K562 (cell line): ENCODE measurements around the gene TECPR2. TPM values are rescaled to one million over a fixed set of nuclear protein-coding genes. Genes with fewer than 3 reads are reported as not detected.

ENCODE experiments used
- ATAC-seq: fragments of 200-7000 bp; cut with Tn5 transposase; 3 replicates; pipeline ENCODE4 v1.9.1; 2020; ENCODE audit warnings: moderate library complexity
- BruUV-seq: library from RNA; stranded (reverse); fragments of 400-500 nt; replicated peaks from 2 replicates; lab custom pipeline; 2021; lab: Mats Ljungman, UMichigan
- CTCF ChIA-PET: fragments of 300-600 bp; formaldehyde crosslinking; extraction: SDS; loops from one replicate; lab custom pipeline; 2021; ENCODE audit warnings: low intra/inter-chr PET ratio; lab: Yijun Ruan, JAX
- POLR2A ChIA-PET: fragments of 300-600, 350-650 bp; sonication (Branson Sonifier 250); formaldehyde crosslinking; extraction: SDS; loops from one replicate; lab custom pipeline; 2021; ENCODE audit warnings: antibody characterized with exemption, inconsistent platforms; lab: Yijun Ruan, JAX
- DNase-seq, 4 experiments: peaks; one replicate each; pipeline versions ENCODE4 v3.0.0 to v3.0.0-alpha.2; 2011 to 2018; ENCODE audit warnings: low spot score in 3 of 4, mixed read lengths in 3 of 4; ENCODE audit errors: extremely low read depth in 1 of 4
- FAIRE-seq: peaks from 2 replicates; lab custom pipeline; 2011; peaks lifted over from hg19 to GRCh38; lab: Jason Lieb, UNC
- H2AFZ ChIP-seq: 2 replicates; pipeline ENCODE4 v1.6.0; 2011; ENCODE audit warnings: low read depth, low read length, control low read depth, inconsistent platforms
- H3K27ac ChIP-seq: fragments of 200-600 bp; 3 replicates; pipeline ENCODE4 v1.8.0; 2011; ENCODE audit warnings: low read depth, mild to moderate bottlenecking, control low read depth, inconsistent platforms, low read length, moderate library complexity, mixed read lengths; ENCODE audit errors: extremely low read depth
- H3K27me3 ChIP-seq, 2 experiments: fragments of 300-600 bp in 1 of 2; 2 replicates in 1 of 2; 3 replicates in 1 of 2; pipeline versions ENCODE4 v1.6.0 to v1.8.0; 2011; ENCODE audit warnings: inconsistent platforms in 2 of 2, low read length in 2 of 2, mild to moderate bottlenecking in 1 of 2, mixed read lengths in 1 of 2, moderate library complexity in 1 of 2; ENCODE audit not compliant: control insufficient read depth in 2 of 2, insufficient read depth in 2 of 2
- H3K36me3 ChIP-seq: fragments of 300-600 bp; 3 replicates; pipeline ENCODE4 v1.8.0; 2011; ENCODE audit warnings: mild to moderate bottlenecking, low read length, inconsistent platforms; ENCODE audit not compliant: control insufficient read depth, insufficient read depth
- H3K4me1 ChIP-seq, 2 experiments: fragments of 200-600 bp in 1 of 2; replicated peaks in 1 of 2; 2 replicates in 1 of 2; 3 replicates in 1 of 2; pipeline versions ENCODE4 v1.5.1 to v1.8.0; 2011; ENCODE audit warnings: inconsistent platforms in 2 of 2, low read length in 2 of 2, mild to moderate bottlenecking in 1 of 2, mixed read lengths in 1 of 2, moderate library complexity in 1 of 2; ENCODE audit not compliant: control insufficient read depth in 2 of 2, insufficient read depth in 2 of 2
- H3K4me2 ChIP-seq: 2 replicates; pipeline ENCODE4 v1.6.1; 2011; ENCODE audit warnings: low read length, control low read depth, inconsistent platforms, mixed read lengths; ENCODE audit not compliant: insufficient read depth
- H3K4me3 ChIP-seq: fragments of 200-600 bp; sonication (generic), shearing (Covaris generic); 2 replicates; pipeline ENCODE4 v1.5.1; 2016; ENCODE audit warnings: control low read depth, inconsistent platforms
- H3K79me2 ChIP-seq: fragments of 200-600 bp; 3 replicates; pipeline ENCODE4 v1.8.0; 2011; ENCODE audit warnings: low read length, inconsistent platforms; ENCODE audit not compliant: control insufficient read depth, insufficient read depth
- H3K9ac ChIP-seq, 2 experiments: 2 replicates each; pipeline versions ENCODE4 v1.6.0 to v1.6.1; 2011; ENCODE audit warnings: low read depth in 2 of 2, low read length in 2 of 2, control low read depth in 1 of 2, inconsistent platforms in 1 of 2, mild to moderate bottlenecking in 1 of 2, mixed read lengths in 1 of 2; ENCODE audit not compliant: insufficient read depth in 1 of 2
- H3K9me1 ChIP-seq: one replicate; pipeline ENCODE4 v1.6.0; 2011; ENCODE audit warnings: inconsistent platforms, mild to moderate bottlenecking, low read length, moderate library complexity; ENCODE audit not compliant: control insufficient read depth, insufficient read depth
- H3K9me3 ChIP-seq: replicated peaks from 2 replicates; pipeline ENCODE4 v1.5.1; 2011; ENCODE audit warnings: low read depth, low read length, inconsistent platforms; ENCODE audit not compliant: control insufficient read depth, insufficient read depth
- H4K20me1 ChIP-seq: replicated peaks from 2 replicates; pipeline ENCODE4 v1.6.1; 2011; ENCODE audit warnings: low read length, inconsistent platforms, mixed read lengths; ENCODE audit not compliant: control insufficient read depth, insufficient read depth
- ESRRB ChIP-seq: fragments of 250-450 bp; sonication (Bioruptor Pico); IDR thresholded peaks from 2 replicates; pipeline ENCODE4 v1.5.0; 2020; ENCODE audit warnings: mild to moderate bottlenecking, moderate library complexity, borderline replicate concordance
- HDGF ChIP-seq: fragments of 450-650 bp; IDR thresholded peaks from 2 replicates; pipeline ENCODE4 v1.6.1; 2016
- HMBOX1 ChIP-seq: sonication (generic); IDR thresholded peaks from 2 replicates; pipeline ENCODE4 v1.6.1; 2016
- KAT8 ChIP-seq: fragments of 450-650 bp; IDR thresholded peaks from 2 replicates; pipeline ENCODE4 v1.6.1; 2016; ENCODE audit warnings: low read depth, mild to moderate bottlenecking
- KDM2B ChIP-seq: fragments of 250-450 bp; sonication (Bioruptor Pico); IDR thresholded peaks from 2 replicates; pipeline ENCODE4 v1.8.0; 2021; ENCODE audit warnings: mild to moderate bottlenecking, moderate library complexity
- NONO ChIP-seq, 2 experiments: fragments of 200-400 bp in 1 of 2; fragments of 450-650 bp in 1 of 2; formaldehyde crosslinking in 1 of 2; IDR thresholded peaks; 2 replicates each; pipeline ENCODE4 v1.6.1; 2017; ENCODE audit warnings: low read depth in 2 of 2, mild to moderate bottlenecking in 2 of 2, moderate library complexity in 2 of 2, low read length in 1 of 2
- PKNOX1 ChIP-seq: fragments of 450-650 bp; IDR thresholded peaks from 2 replicates; pipeline ENCODE4 v1.6.1; 2016
- RREB1 ChIP-seq: fragments of 250-450 bp; sonication (Bioruptor Pico); IDR thresholded peaks from 2 replicates; pipeline ENCODE4 v1.4.0; 2020
- U2AF1 ChIP-seq: fragments of 200-400 bp; formaldehyde crosslinking; optimal IDR thresholded peaks from 2 replicates; pipeline ENCODE3; 2017; ENCODE audit warnings: mild to moderate bottlenecking, low read depth, low read length, moderate library complexity
- ZNF57 ChIP-seq: fragments of 450-650 bp; formaldehyde crosslinking; IDR thresholded peaks from 2 replicates; pipeline ENCODE4 v1.4.0; 2020; ENCODE audit warnings: mild to moderate bottlenecking, moderate library complexity
- ZNF830 ChIP-seq: fragments of 250-450 bp; sonication (Bioruptor Pico); IDR thresholded peaks from 2 replicates; pipeline ENCODE4 v1.5.0; 2021; ENCODE audit warnings: mild to moderate bottlenecking
- ZSCAN29 ChIP-seq: fragments of 450-650 bp; IDR thresholded peaks from 2 replicates; pipeline ENCODE4 v1.6.1; 2017
- whole genome bisulfite sequencing: fragments of 100-300 bp; shearing (Covaris generic); methylation state at CpG from one replicate; pipeline ENCODE4 v1.1.6; 2016; ENCODE audit warnings: low coverage, mixed read lengths; ENCODE audit not compliant: insufficient coverage; ENCODE audit errors: missing lambda C conversion rate; 5-methylcytosine and 5-hydroxymethylcytosine counted together
- in situ Hi-C: fragments of 300-500 bp; cut with MboI; formaldehyde crosslinking; loops from 4 replicates; pipeline ENCODE4 v1.15.0; 2018; ENCODE audit warnings: inconsistent platforms, mixed read lengths
- intact Hi-C: fragments of 100-400 bp; cut with micrococcal nuclease; formaldehyde crosslinking; loops from 2 replicates; pipeline ENCODE4 v1.14.2; 2022
- polyA plus RNA-seq, 8 experiments: library from polyadenylated mRNA; depleted of rRNA in 4 of 8; stranded (reverse) in 5 of 8; unstranded in 3 of 8; fragments of >200 nt; fragmentation: Nextera tagmentation in 2 of 8; fragmentation: Illumina TruSeq in 1 of 8; extraction: Ambion mirVana in 2 of 8; extraction: Trizol in 1 of 8; gene quantifications; 2 replicates each; pipeline versions ENCODE4 v1.2.1 to v1.2.3, GENCODE V29; 2011 to 2014; ENCODE audit warnings: inconsistent platforms in 1 of 8, missing spikeins in 1 of 8
- total RNA-seq, 7 experiments: library from RNA; depleted of rRNA in 6 of 7; stranded (reverse); fragments of >200 nt in 6 of 7; fragmentation: Illumina TruSeq in 2 of 7; extraction: Trizol in 2 of 7; gene quantifications; 2 replicates each; pipeline versions ENCODE4 v1.2.1 to v1.2.3, GENCODE V29; 2011 to 2021; ENCODE audit warnings: low replicate concordance in 1 of 7

TECPR2 gene
- total and polyA plus RNA-seq, 9 of the 15 experiments (the other 6 are each of a cell fraction or from before 2014, with no cell fraction given), result 0.04 to 3.0 (median 0.83) TPM

- no peak overlapping the region for H3K4me3 ChIP-seq
- no peaks in the 10 kb centered on the region for H3K36me3 ChIP-seq
- H4K20me1 ChIP-seq, result no peaks in the 10 kb centered on the region
- H2AFZ ChIP-seq, result peak overlapping the region; percentile 19; the same call in 1 of the 2 replicates
- peak overlapping the region in 1 of 2 experiments; percentile 64; a peak in 1 of 4 replicates for H3K9ac ChIP-seq
- intact Hi-C loops (no loop called here), in situ Hi-C loops (no loop called here)
- ATAC-seq (no peak), DNase-seq (no peak), FAIRE-seq (no peak)
- BruUV-seq, result no TSS peak
- H3K27ac ChIP-seq, result no peak overlapping the region
- no peaks in the 10 kb centered on the region for H3K27me3 ChIP-seq
- H3K9me3 ChIP-seq, result no peaks in the 10 kb centered on the region
- H3K9me1 ChIP-seq, result no peaks in the 10 kb centered on the region
- H3K4me2 ChIP-seq, result no peak overlapping the region
- no peaks in the 10 kb centered on the region for H3K79me2 ChIP-seq
- CTCF ChIA-PET, result no interaction called here
- 71% methylated on average over 11 of the region's 29 CpGs for WGBS
- POLR2A ChIA-PET, result no interaction called here
- H3K4me1 ChIP-seq, result peaks cover 9 to 37% of the 10 kb centered on the region in 2 experiments; a peak in 4 of 5 replicates
- TF ChIP-seq HDGF, result no peak
- TF ChIP-seq PKNOX1, result no peak
- no peak for TF ChIP-seq KDM2B (CRISPR knock-in tag)
- no peak for TF ChIP-seq ZNF57
- no peak for TF ChIP-seq ESRRB (CRISPR knock-in tag)
- no peak for TF ChIP-seq U2AF1
- TF ChIP-seq NONO (IDR thresholded peaks at IDR 0.05; ENCODE audit: low read depth in 2 of 2, low read length in 1 of 2), result no peak
- TF ChIP-seq KAT8, result no peak
- no peak for TF ChIP-seq HMBOX1
- no peak for TF ChIP-seq RREB1 (CRISPR knock-in tag)
- TF ChIP-seq ZSCAN29, result no peak
- TF ChIP-seq ZNF830, result no peak
Observed at GRCh38 chr14:102545461-102546265, 182.9 kb downstream of the TECPR2 start.
